ENCODE data around the gene GCH1.

The GCH1 gene

DNA sequence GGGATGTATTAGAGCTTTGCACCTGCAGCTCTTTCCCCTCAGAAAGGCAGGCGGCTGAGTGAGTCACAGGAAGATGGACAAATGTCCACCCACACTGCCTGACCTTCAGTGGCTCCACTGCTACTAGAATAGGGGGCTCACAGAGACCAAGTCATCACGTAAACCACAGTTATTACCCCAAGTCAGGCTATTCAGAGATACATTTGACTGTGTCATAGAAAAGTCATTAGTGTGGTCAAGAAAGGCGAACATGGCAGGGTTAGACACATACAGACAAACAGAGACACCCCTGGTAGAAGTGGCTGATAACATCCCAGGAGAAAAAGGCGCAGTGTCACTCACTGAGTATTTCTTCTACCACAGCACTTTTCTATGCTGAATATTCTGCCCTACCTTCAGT is 36.0 kb downstream of the GCH1 start:
- no peak for DNase-seq (ENCODE audit: low read depth)

DNA sequence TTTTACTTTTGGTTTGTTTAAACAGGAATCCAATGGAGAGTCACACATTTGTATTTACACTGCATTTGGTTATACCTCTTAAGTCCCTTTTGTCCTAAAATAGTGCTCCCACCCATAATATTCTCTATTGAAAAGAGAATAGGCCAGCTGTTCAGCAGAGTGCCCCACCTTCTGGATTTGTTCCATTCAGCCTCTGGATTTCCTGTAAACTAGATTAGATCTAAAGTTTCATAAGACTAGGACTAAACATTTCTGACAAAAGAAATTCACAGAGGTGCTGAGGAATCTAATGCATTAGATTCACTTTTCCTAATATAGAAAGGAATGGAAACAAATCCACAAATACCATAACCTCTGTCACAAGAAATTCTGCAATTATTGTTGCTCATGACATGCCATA is 38.1 kb downstream of the GCH1 start:
- no peak for DNase-seq (ENCODE audit: low read depth)

DNA sequence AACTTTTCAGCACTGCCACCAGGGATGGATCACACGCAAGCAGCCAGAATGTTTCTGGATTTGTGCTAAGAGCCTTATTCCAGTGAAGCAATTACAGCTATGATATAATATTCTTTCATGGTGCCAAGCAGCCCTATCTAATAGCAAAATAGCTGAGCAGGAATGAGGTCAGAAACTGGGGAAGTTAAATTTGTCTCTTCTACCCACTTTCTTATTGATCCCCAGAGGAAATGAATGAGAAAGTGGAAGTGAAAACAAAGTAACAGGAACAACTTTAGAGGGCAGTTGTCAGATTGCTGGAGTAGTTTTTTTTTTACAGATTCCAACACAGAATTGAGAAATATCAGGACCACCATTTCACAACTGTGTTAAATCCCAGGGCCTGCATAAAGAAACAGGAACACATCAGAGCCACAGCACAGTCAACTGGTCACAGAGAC is 44.8 kb downstream of the GCH1 start:
- DNase-seq (ENCODE audit: low read depth), result no peak

DNA sequence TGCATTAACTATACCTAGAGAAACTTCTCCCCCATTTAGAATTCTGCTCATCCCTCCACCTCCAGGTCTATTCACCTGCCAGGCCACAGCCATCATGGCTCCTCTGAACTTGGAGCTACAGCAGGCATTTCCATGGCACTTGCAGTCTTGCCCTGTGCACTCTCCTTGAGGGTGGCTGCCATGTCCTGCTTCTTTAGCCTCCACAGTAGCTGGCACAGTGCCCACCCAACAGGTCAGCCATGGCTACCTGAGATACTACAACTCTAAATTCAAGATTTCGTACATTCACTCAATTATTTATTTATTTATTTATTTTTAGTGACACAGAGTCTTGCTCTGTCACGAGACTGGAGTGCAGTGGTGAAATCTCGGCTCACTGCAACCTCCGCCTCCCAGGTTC is 46.5 kb downstream of the GCH1 start:
- DNase-seq (ENCODE audit: low read depth), result no peak

DNA sequence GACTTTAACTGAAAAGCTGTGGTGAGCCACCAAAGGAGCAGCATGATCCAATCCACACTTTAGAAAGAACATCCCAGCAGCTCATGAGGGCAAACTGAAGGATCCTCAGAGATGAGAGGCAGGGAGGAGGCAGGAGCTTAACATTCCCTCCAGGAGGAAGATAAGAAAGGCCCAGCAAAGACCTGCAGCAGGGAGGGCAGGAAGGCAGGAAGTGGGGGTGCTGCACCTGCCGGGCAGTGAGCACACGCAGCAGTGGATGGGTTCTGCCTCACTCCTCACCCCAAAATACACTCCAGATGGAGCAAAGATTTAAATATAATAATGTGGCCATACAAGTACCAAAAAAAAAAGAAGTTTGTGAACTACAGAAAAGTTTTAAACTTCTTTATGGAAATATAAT is 48.4 kb downstream of the GCH1 start:
- no peak for DNase-seq (ENCODE audit: low read depth)

DNA sequence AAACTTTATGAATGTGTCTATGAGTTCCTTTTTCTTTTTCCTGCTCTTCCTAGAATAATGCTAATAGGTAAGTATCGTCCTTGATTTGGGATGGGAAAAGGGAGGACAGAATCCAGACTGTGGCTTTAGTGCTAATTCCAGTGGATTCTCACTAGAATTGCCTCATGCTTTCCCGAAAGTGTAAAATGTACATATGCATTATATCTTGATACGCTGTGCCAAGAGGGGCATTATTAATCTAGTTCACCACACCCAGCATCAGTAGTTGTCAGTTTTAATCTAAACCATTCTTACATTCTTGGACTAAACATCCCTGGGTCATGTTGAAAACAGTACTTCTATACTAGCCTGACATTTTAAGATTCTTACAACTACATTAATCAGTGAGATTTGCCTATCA is 49.3 kb downstream of the GCH1 start:
- no peak for DNase-seq (ENCODE audit: low read depth)

DNA sequence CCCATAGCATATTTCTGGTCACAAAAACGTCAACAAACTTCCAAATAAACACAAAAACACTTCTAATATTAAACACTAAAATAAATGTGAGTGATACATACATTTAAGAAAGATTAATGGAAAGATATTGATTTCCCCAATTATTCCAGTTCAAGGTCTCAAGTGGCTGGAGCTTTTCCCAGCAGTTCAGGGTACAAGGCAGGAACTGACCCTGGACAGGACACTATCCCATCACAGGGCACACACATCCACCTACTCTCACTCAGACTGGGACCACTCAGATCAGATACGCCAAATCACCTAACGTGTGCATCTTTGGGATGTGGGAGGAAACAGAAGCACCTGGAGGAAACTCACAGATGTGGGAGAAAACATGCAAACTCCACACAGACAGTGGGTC is 50.4 kb downstream of the GCH1 start:
- no peak for DNase-seq (ENCODE audit: low read depth)

DNA sequence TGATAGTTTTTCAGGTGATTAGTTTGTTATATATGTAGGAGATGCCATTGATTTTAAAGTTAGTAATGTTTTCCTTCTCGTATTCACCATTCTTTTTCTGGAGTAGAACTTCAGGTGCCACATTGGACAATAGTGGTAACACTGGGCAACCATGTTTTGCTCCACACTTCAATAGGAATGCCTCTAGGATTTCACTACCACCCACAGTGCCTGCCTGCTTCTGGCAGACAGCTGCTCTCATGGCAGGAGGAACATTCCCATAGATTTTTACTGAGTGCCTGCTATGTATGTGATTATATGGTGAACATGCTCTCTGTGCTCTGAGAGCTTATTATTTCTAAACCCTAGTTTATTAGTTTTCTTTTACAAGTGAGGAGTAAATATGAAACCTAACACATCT is 53.7 kb downstream of the GCH1 start:
- no peak for DNase-seq (ENCODE audit: low read depth)

DNA sequence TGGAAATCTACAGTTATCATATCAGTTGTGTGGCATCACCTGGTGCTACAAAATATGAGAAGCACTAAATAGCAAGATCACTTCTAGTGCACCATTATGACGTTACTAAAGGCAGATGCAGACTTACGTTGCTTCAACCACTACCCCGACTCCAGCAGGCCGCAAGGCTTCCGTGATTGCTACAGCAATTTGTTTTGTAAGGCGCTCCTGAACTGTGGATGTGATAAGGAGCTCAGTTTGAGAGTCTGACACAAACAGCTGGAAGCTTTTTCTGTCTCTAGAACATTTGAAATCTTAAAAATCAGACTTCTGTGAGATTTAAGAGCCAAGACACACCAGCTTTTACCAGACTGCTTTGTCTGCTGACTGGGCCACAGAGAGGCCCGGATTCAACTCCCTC is 57.0 kb downstream of the GCH1 start:
- no peak for DNase-seq (ENCODE audit: low read depth)

DNA sequence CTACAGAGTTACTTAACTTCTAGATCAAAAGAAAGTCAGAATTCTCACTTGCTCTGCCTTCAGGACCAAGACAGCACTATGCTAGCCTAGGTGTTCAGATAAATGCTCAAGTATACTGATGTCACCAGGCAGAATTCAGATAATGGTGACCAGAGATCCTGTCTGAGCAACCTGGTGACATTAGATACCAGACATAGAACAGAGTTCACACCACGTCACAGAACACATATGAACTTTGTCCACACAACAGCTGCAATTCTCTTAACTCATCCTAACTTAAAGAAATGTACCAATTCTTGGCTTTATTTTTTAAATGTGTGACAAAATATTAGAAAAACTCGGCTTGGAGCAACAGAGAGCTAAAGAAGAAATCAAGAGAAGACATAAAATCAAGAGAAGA is 58.1 kb downstream of the GCH1 start:
- DNase-seq (ENCODE audit: low read depth), result no peak

DNA sequence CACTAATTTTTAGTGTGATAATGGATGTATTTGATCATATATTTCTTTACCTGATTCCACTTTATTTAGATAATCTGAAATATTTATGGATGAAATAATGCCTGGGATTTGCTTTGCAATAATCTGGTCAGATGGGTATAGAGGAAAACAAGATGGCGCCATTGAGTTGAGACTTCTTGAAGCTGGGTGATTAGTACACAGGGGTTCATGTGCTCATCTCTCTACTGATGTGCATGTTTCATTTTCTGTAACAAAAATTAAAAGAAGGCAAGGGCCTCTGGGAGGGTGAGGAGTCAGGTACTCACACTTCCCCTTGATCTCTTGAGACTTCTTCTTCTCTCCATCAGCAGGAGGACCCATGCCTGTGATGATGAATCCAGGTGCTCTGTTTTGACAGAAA is 61.8 kb downstream of the GCH1 start:
- no peak for DNase-seq (ENCODE audit: low read depth)

DNA sequence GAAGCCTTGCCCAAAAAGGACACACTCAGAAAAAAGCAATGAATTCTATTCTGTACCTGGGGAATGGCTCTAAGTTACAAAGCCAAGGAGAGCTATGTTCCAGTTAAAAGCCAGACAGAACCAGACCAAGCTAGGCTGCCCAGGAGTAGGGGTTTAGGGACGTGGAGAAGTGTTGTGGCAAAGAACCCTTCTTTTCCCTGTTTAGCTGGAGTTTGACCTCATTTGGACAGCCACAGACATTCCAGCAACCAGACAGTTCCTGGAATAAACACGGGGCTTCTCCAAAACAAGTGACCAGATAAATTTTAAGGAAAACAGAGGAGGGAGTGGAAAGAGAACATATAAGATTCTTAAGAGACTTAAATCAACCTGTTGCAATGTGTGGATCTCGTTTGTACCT is 62.3 kb downstream of the GCH1 start:
- no peak for DNase-seq (ENCODE audit: low read depth)

DNA sequence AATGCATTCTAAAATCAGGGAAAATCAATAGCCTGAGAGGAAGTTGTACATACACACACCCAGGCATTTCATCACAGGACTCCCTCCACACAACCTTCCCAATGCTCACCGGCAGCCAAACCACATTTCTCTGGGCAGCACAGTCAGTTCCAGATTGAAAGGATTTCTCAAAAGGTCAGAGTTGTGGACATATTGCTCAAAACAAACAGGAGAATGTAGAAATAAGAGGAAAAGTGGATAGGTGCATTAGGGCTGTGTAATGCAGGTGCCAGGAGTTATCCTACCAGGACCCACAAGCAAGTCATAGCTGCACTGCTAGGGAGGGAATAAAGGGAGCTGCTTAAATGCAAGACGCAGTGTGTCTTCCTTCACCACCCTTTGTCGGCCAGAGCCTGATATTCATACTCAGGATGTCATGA is 62.9 kb downstream of the GCH1 start:
- DNase-seq (ENCODE audit: low read depth), result no peak

DNA sequence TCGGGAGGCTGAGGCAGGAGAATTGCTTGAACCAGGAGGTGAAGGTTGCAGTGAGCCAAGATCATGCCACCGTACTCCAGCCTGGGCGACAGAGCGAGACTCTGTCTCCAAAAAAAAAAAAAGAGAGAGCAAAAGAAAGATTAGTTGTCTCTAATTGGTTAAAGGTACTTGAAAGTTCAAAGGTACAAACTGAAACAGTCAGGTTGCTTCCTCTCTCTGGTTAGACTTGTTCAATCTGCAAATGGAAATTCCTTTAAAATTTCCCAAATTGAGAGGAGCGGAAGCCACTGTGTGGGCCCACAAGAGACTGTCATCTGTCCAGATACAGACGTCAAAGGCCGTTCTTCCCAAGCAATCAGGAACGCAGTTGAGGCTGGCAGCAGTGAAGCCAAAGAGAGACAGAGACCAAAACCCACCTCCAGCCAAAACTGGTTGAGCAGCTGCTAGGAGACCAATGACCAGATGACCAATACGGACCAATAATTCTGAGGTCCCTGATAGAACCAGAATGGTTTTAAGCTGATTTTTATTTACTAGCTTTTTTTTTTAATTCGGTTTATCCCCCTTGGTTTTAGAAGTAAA is 63.6 kb downstream of the GCH1 start:
- no peak for DNase-seq (ENCODE audit: low read depth)

DNA sequence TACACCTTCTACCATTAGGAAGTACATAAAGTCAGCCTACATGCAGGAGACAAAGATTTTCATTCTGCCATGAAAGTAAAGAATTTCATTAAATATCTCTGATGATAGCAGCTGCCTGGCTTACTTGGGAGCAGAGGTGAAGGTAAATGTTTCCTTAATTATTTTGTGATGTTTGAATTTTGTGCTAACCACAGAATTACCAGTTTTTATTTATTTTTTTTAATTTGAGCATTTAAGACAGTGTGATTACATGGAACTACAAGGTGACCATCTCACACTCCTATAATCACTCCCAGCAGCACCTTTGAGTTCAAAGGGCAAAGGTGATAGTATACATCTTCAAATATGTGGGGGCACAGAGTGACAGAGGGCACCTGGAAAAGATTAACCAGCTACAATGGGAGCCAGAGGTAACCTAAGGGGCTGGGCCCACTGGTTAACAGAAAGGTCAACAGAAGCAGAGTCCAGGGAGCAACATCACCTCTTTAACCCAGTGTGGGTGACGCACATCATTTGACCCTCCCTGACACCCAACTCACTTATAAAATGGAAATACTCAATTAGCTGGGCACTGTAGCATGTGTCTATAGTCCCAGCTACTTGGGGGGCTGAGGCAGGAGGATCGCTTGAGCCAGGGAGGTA is 65.0 kb downstream of the GCH1 start:
- DNase-seq (ENCODE audit: low read depth), result no peak

DNA sequence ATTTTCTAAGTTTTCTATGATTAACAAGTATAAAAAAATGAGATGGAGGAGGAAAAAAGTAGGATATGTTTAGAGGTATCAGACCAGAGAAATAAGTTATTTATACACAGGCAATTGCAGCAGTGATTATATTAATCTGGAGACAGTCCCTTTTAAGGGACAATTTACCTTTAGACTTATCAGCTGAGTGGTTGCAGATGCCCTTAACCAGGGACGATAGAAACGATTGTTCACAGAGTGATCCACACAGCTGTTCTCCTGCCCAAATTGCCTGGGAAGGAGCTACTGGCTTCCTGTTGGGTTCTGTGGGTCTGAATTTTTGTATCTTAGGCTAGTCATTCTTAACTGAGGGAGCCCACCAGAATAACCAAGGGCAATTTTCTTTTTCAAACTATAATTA is 66.4 kb downstream of the GCH1 start:
- DNase-seq (ENCODE audit: low read depth), result no peak

DNA sequence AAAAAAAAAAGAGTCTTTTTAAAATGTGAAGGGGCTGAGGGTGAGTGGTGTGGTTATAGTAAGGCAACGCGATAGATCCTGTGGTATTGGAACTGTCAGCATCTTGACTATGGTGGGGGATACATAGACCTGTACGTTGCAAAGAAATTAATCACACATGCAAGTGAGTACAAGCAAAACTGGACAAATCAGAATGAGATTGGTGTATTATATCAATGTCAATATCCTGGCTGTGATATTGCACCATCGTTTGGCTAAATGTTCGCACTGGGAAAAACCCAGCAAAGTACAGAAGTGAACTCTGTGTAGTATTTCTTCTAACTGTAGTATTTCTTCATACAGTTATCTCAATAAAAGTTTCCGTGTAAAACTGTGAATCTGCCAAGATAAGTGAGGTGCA is 67.9 kb downstream of the GCH1 start:
- DNase-seq (ENCODE audit: low read depth), result no peak

DNA sequence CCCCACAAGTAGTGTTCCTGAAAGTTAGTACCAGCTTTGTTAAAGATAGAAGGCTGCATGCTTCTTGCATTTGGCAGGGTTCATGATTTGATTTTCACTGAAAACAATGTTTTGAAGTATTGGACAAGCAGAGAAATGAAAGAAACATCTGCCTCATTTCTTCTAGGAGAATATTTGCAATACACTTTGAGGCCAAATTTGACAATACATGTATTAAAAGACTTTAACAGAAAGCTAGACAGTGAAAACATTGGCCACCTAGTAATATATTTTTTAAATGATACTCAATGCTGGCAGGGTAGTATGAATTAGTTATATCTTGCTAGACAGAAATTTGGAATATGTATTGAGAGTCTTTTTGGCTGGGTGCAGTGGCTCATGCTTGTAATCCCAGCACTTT is 68.5 kb downstream of the GCH1 start:
- no peak for DNase-seq (ENCODE audit: low read depth)

DNA sequence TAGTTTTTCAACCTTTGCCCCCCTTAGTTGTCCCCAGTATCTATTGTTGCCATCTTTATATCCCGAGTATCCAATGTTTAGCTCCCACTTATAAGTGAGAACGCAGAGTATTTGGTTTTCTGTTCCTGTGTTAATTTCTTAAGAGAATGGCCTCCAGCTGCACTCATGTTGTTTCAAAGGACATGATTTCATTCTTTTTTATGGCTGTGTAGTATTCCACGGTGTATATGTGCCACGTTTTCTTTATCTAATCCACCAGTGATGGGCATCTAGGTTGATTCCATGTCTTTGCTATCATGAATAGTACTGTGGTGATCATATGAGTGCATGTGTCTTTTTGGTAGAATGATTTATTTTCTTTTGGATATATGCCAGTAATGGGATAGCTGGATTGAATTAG is 72.0 kb downstream of the GCH1 start:
- DNase-seq (ENCODE audit: low read depth), result no peak

DNA sequence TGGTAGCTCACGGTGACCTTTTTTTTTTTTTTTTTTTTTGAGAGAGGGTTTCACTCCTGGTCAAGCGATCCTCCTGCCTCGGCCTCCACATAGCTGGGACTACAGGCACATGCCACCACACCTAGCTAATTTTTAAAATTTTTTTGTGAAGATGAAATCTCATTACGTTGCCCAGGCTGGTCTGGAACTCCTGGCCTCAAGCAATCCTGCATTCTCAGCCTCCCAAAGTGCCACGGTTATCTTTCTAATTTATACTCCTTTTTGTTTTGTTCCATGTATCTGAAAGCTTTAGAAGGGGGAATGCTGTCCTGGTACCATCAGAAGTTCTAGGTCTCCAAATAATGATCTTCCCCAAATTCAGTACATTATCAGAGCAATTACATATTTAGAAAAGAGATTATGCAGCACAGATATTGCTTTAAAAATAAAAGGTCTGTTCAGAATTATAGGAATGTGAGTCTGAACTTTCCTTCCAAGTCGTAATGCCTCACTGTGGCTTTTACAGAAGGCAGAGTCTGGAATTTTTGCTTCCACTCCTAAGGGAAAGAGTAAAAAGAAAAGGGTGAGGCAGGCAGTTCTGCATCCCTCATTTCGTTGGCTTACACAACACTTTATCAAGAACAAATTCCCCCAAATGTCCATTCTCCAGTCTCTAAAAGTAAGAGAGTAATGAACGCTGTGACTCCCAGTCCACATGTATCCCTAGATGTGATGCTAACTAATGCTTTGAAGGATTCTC is 73.0 kb downstream of the GCH1 start:
- no peak for DNase-seq (ENCODE audit: low read depth)

DNA sequence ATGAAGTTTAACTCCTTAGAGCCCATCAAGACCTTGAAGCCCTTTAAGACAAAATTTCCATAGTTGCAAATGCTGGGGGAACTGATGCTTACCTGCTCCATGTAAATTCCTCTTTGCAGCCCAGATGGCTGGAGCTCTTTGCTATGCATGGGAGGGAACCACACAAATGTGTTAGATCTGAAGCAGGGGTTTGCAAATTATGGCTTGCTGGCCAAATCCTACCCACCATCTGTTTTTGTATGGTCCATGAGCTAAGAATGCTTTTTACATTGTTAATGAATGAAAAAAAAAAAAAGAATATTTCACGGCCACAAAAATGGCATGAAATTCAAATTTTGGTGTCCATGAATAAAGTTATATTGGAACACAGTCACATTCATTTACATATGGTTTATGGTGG is 74.6 kb downstream of the GCH1 start:
- no peak for DNase-seq (ENCODE audit: low read depth)

DNA sequence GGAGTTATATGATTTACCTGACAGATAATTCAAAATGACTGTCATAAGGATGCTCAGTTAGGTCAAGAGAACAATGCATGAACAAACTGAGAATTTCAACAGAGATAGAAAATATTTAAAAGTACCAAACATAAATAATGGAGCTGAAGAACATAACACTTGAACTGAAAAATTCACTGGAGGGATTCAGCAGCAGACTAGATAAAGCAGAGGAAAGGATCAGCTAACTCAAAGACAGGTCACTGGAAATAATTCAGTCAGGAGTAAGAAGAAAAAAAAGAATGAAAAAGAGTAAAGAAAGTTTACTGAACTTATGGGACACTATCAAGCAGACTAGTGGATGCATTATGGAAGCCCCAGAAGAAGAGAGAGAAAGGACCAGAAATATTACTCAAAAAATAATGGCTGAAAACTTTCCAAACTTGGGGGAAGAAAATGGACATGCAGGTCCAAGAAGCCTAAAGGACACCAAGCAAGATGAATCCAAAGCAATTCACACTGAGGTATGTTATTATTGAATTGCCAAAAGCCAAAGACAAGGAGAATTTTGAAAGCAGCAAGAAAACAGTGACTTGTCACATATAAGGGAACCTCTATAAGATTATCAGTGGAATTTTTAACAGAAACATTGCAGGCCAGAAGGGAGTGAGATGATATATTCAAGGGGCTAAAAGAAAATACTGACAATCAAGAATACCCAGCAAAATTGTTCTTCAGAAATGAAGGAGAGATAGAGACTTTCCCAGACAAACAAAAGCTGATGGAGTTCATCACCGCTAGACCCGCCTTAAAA is 78.7 kb downstream of the GCH1 start:
- no peak for DNase-seq (ENCODE audit: low read depth)

DNA sequence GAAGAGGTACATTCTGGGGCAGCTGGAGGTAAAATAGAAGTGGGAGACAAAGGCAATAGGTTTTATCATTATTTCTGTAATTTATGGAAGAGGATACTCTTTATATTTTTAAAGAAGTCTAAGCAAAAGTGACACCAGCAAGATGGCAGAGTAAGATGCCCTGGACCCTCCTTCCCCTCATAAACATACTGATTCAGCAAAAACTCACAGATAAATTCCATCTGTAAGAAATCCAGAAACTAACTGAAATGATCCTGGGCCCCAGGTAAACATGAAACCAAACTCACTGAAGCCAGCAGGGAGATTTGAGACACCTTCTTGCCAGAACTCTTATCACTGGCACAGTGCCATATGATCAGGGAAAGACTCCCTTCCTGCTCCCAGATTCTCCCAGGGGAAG is 79.9 kb downstream of the GCH1 start:
- no peak for DNase-seq (ENCODE audit: low read depth)

Measured in CMK (cell line).